GM19035 (cell line): ENCODE results near the gene PDE4D.
"Not testable (repeated sequence)": the region's sequence is repeated elsewhere in the genome, so short reads cannot be mapped to it uniquely, and the experiment has no call there.

Experiments used
- ATAC-seq: cut with Tn5 transposase; IDR thresholded peaks from one replicate; pipeline ENCODE4 v1.9.1; 2021; ENCODE audit not compliant: unreplicated experiment

The PDE4D gene

DNA sequence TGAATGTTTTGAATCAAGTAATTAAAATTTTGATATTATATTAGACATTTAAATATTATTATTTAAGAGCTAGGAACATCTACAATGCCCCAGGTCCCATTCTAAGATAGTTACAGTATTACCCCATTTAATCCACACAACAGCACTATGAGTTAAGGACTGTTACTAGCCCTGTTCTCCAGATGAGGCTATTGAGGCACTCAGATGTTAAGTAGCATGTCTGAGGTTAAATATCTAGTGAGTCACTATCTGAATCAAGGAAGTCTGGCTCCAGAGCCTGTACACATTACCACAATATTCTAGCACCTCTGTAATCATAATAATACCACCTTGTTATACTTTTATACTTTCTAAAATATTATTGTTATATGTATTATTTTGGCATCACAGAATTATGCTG lies 304.6 kb downstream of the PDE4D start:
- no peak for ATAC-seq

GRCh38 chr5:59587489-59588337 lies 305.8 kb downstream of the PDE4D start:
- no peak for ATAC-seq

GRCh38 chr5:59586841-59587240 lies 306.7 kb downstream of the PDE4D start:
- ATAC-seq = no peak

DNA sequence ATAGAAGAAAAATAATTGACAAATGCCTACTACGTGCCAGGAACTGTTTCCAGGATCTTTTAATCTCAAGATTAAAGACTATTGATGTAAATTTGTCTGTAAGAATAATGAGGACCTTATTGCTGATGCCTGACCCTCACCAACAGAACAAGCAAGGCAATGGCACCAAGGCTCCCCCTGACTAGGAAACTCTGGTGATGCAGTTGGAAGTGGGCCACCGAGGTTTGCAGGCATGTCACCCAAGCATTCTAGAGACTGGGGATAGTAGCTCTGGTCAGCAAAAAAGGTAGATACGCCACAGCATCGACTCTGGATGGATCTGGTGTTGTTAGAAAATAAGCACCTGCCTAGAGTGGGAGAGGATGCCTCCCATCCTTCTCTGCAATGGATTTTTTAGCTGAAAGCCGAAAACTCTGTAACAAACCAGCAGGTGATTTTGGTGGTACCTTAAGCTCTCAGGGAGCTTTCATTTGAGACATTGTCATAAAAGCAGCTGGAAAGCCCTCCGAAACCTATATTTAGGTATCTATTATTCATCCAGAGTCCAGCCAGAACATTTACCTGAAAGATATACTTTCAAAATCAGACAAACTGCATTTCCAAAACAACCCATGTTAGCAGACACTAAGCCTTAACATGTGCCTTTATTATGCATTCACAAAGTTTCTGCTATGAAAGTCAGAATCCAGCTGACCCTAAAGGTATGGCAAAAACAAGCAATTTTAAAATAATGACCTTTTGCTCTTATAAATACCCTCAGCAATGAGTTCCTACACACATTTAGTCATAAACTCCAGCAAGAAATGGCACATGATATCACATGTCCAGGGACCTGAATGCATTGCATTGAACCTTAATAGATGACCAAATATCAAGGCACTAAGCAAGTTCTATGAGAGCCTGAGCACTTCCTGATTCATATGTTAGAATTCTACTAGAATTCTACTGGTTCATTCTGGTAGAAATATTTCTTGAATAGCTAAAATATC lies 308.4 kb downstream of the PDE4D start:
- no peak for ATAC-seq

- ATAC-seq = no peak
Measured at GRCh38 chr5:59583810-59584562, 309.5 kb downstream of the PDE4D start.

DNA sequence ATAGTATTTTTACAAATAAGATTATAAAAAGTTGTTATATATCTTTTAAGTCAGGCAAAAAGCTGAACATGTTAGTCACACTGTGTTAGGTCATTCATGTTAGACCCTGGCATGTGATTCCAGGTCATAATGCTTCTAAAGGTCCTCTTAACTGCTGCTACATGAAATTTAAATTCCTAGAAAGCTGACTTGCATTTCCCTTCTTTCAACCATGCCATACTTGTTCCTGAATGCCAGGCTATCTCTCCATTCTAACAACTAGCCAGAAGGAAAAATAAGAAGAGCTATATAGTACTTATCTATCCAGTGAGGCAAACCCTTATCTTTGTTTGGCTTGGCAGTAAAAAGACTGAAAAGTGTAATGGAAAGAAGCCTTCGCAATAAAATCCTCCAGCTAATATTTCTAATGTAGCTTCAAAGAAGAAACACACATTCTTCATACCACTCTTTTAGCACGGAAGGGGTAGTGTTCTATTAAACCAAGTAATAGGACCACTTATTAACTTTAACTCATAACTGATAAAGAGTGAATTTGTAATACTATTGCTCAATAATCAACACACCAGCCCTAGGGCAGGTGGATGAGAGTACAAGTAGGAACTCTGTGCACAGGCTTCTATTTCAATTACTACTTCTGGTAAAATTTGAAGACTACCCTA lies 310.2 kb downstream of the PDE4D start:
- ATAC-seq = no peak

GRCh38 chr5:59582746-59583145 lies 310.8 kb downstream of the PDE4D start:
- no peak for ATAC-seq

DNA sequence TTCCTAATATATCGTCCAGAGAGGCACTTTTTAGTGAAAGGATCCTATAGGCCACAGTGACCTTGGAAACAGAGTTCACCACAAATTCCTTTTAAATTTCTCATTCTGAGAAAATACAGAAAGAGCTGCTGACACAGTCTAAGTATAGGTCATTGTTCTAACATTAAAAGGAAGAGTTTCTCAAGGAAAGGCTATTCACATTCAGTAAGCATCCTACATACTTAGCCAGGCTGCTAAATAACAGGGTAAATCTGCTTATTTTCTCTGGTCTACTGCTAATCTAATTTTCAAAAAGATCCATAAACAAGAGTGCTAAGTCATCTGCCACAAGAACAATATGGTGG lies 313.7 kb downstream of the PDE4D start:
- no peak for ATAC-seq

GRCh38 chr5:59579101-59579823 lies 314.3 kb downstream of the PDE4D start:
- ATAC-seq = no peak

- no peak for ATAC-seq
Measured at GRCh38 chr5:59577485-59577884, 316.0 kb downstream of the PDE4D start.

- no peak for ATAC-seq
Measured at GRCh38 chr5:59575648-59576445, 317.7 kb downstream of the PDE4D start.

DNA sequence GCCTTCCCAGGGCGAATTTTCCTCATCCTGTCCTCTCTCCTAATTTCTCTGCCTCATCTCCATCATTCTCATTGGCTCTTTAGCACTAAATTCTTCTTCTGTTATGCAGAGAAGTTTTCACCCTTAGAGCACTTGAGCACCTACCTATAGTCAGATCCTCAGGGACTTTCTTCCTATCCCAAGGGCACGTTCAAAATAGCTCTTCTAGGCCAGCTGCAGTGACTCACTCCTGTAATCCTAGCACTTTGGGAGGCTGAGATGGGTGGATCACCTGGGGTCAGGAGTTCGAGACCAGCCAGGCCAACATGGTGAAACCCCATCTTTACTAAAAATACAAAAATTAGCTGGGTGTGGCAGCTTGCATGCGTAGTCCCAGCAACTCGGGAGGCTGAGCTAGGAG lies 320.0 kb downstream of the PDE4D start:
- not testable (repeated sequence) for ATAC-seq

DNA sequence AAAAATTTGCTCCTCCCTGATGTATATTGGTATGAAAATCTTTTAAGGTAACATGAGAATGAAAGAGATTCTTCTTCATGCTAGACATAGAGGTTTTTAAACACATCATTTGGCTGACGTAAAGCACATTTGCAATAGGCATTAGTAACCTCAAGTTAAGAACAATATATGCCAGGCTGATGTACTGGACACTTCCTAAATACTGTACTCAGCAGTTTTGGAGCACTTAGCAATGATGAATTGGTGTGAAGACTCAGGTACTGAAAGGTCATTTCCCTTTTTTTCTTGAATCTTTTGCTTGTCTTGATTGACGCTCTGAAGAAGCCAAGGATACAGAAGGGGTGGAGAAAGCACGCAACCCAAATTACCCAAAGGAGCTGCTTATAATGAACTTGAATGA lies 322.5 kb downstream of the PDE4D start:
- ATAC-seq = no peak

- no peak for ATAC-seq
Measured at GRCh38 chr5:59569608-59570334, 323.8 kb downstream of the PDE4D start.

DNA sequence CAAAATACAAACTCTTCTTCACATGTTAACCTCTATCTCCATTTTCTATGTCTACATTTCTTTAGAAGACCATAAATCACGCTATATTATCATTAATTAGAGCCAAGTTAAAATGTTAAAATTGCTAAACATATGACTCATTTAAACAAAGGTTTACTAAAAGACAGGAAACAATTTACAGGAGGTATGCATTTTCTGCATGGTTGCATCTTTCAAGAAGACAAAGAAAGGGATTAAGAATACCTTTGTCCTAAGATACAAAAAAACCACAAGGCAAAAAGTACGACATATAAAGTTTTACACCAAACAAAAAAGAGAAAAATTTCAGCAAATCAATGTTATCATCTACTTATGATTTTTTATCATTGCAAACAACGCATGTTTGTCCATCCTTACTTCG lies 324.4 kb downstream of the PDE4D start:
- ATAC-seq = no peak

DNA sequence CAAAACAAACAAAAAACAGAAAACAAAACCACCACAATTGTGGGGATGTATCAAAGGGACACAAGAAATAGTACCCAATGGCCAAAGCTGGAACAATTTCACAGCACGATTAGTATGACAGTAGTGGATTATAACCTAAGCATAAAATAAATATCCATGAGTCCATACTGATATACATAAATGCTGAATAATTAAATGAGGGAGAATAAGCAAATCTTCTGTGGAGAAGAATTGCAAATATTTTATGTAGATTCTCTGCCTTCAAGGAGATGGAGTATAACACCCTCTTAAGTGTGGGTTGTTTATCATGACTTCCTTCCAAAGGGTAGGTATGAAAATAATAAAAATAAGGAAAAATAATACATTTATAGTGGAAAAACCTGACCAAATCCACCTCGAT lies 325.4 kb downstream of the PDE4D start:
- ATAC-seq = no peak

DNA sequence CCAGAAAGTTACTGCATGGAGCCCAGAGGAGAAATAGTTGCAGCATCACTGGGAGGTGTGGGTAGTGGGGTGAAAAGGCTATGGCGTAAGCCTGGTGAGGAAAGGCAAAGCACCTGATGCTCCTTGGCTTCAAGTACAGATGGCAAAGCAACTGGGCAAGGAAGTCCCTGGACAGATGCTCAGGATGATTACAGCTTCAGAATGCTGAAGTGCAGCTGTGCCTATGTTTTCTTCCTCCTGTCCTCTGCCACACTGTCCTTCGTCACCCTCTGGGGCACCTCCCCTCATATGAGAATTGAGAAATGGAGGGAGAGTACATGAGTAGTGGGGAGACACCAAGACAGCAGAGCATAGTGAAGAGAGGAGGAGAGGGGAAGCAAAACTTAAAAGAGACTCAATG lies 328.0 kb downstream of the PDE4D start:
- ATAC-seq = no peak

- no peak for ATAC-seq
Measured at GRCh38 chr5:59564895-59565294, 328.6 kb downstream of the PDE4D start.
